ENCODE data around the gene C1QTNF2.

DNA sequence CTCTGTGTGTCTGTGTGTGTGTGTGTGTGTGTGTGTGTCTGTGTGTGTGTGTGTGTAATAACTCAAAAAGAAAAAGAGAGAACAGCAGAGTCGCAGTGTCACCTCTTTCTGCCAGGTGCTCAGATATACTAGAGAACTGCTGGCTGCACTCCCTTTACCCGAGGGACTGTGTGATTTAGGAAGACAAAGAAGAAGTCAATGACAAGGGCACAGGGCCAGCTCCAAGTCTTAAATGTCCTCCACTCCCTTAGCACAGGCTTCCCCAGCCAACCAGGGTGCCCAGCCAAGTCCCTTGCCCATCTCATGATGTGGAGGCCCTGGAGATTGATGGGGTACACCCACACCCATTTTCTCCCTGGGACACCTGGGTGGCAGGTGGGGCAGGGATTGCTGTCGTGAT, 66.7 kb downstream of the C1QTNF2 start:
- TF ChIP-seq, protein P1, sequence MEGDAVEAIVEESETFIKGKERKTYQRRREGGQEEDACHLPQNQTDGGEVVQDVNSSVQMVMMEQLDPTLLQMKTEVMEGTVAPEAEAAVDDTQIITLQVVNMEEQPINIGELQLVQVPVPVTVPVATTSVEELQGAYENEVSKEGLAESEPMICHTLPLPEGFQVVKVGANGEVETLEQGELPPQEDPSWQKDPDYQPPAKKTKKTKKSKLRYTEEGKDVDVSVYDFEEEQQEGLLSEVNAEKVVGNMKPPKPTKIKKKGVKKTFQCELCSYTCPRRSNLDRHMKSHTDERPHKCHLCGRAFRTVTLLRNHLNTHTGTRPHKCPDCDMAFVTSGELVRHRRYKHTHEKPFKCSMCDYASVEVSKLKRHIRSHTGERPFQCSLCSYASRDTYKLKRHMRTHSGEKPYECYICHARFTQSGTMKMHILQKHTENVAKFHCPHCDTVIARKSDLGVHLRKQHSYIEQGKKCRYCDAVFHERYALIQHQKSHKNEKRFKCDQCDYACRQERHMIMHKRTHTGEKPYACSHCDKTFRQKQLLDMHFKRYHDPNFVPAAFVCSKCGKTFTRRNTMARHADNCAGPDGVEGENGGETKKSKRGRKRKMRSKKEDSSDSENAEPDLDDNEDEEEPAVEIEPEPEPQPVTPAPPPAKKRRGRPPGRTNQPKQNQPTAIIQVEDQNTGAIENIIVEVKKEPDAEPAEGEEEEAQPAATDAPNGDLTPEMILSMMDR (conservative IDR thresholded peaks at IDR 0.05): no peak
- no peak for TF ChIP-seq EZH2 (IDR thresholded peaks at IDR 0.05; ENCODE audit: low read depth)
